Type B pancreatic cell (in vitro differentiated cells): ENCODE data around the gene TTC39C. TPM values are rescaled to one million over a fixed set of nuclear protein-coding genes. Genes with fewer than 3 reads are reported as not detected.
A peak's percentile ranks its signal among the peaks of the same experiment; 100 is the strongest.

ENCODE experiments used
- DNase-seq: peaks from one replicate; pipeline ENCODE4 v3.0.0; 2021; ENCODE audit warnings: mixed read lengths; ENCODE audit not compliant: unreplicated experiment; ENCODE audit errors: extremely low spot score
- H3K27ac Mint-ChIP-seq: 2 replicates; pipeline ENCODE4 v1.8.0; 2021; ENCODE audit warnings: mild to moderate bottlenecking, mixed read lengths
- H3K27me3 Mint-ChIP-seq: 2 replicates; pipeline ENCODE4 v1.8.0; 2021; ENCODE audit warnings: mixed read lengths
- H3K36me3 Mint-ChIP-seq: 2 replicates; pipeline ENCODE4 v1.8.0; 2021; ENCODE audit warnings: mixed read lengths
- H3K4me1 Mint-ChIP-seq: one replicate; pipeline ENCODE4 v1.8.0; 2021; ENCODE audit warnings: mixed read lengths; ENCODE audit not compliant: unreplicated experiment
- H3K4me3 Mint-ChIP-seq: 2 replicates; pipeline ENCODE4 v1.8.0; 2021; ENCODE audit warnings: mild to moderate bottlenecking, mixed read lengths
- H3K9me3 Mint-ChIP-seq: 2 replicates; pipeline ENCODE4 v1.8.0; 2021; ENCODE audit warnings: mixed read lengths
- CTCF ChIP-seq: fragments of 200-600 bp; sonication (generic); conservative IDR thresholded peaks from 2 replicates; pipeline ENCODE4 v1.5.0; 2021; ENCODE audit warnings: antibody characterized with exemption, mild to moderate bottlenecking
- total RNA-seq: library from RNA; stranded (reverse); gene quantifications from 2 replicates; pipeline ENCODE4 v1.2.1, GENCODE V29; 2021; ENCODE audit warnings: low replicate concordance

TTC39C gene
- total RNA-seq, 1 donor from 2014 or later = 21.6 TPM

- H3K4me1 Mint-ChIP-seq = peaks cover 19% of the 10 kb centered on the region
- no peak for TF ChIP-seq CTCF
- H3K4me3 Mint-ChIP-seq = no peak overlapping the region
- peaks cover 9% of the 10 kb centered on the region for H3K9me3 Mint-ChIP-seq
- peaks cover 18% of the 10 kb centered on the region for H3K27me3 Mint-ChIP-seq
- DNase-seq = no peak
- no peak overlapping the region for H3K27ac Mint-ChIP-seq
- H3K36me3 Mint-ChIP-seq = no peaks in the 10 kb centered on the region
These were observed 36.7 kb upstream of the TTC39C start for GRCh38 chr18:23977719-23978483.

- H3K27me3 Mint-ChIP-seq = peaks cover 19% of the 10 kb centered on the region
- H3K36me3 Mint-ChIP-seq = no peaks in the 10 kb centered on the region
- DNase-seq = no peak
- H3K9me3 Mint-ChIP-seq = no peaks in the 10 kb centered on the region
- peaks cover 19% of the 10 kb centered on the region for H3K4me1 Mint-ChIP-seq
- no peak for TF ChIP-seq CTCF
- no peak overlapping the region for H3K27ac Mint-ChIP-seq
- H3K4me3 Mint-ChIP-seq = no peak overlapping the region
These were observed 33.1 kb upstream of the TTC39C start for GRCh38 chr18:23981369-23981980.

- no peak for DNase-seq
- H3K36me3 Mint-ChIP-seq = no peaks in the 10 kb centered on the region
- peaks cover 16% of the 10 kb centered on the region for H3K27me3 Mint-ChIP-seq
- no peaks in the 10 kb centered on the region for H3K9me3 Mint-ChIP-seq
- H3K4me3 Mint-ChIP-seq = peak overlapping the region; percentile 27
- no peak for TF ChIP-seq CTCF
- H3K27ac Mint-ChIP-seq = no peak overlapping the region
- peaks cover 19% of the 10 kb centered on the region for H3K4me1 Mint-ChIP-seq
These were observed 32.1 kb upstream of the TTC39C start for GRCh38 chr18:23982155-23983079.

- no peak for TF ChIP-seq CTCF
- no peak overlapping the region for H3K27ac Mint-ChIP-seq
- DNase-seq = no peak
- H3K36me3 Mint-ChIP-seq = no peaks in the 10 kb centered on the region
- H3K9me3 Mint-ChIP-seq = no peaks in the 10 kb centered on the region
- H3K27me3 Mint-ChIP-seq = peaks cover 16% of the 10 kb centered on the region
- no peak overlapping the region for H3K4me3 Mint-ChIP-seq
- peaks cover 19% of the 10 kb centered on the region for H3K4me1 Mint-ChIP-seq
These were observed 31.4 kb upstream of the TTC39C start for GRCh38 chr18:23983112-23983511.

GRCh38 chr18:23986600-23987359, 27.8 kb upstream of the TTC39C start:
- H3K4me1 Mint-ChIP-seq = peaks cover 12% of the 10 kb centered on the region
- no peak for DNase-seq
- H3K27ac Mint-ChIP-seq = no peak overlapping the region
- H3K4me3 Mint-ChIP-seq = no peak overlapping the region
- H3K36me3 Mint-ChIP-seq = no peaks in the 10 kb centered on the region
- no peaks in the 10 kb centered on the region for H3K9me3 Mint-ChIP-seq
- peaks cover 11% of the 10 kb centered on the region for H3K27me3 Mint-ChIP-seq
- no peak for TF ChIP-seq CTCF
